HEK293 (cell line): Measurements from ENCODE around the gene KRTAP26-1.

Experiments used
- CTCF ChIA-PET: fragments of 350-600 bp; formaldehyde crosslinking; extraction: SDS; loops from one replicate; lab custom pipeline; 2021; ENCODE audit warnings: antibody characterized with exemption; lab: Yijun Ruan, JAX
- POLR2A ChIA-PET: fragments of 300-600 bp; formaldehyde crosslinking; extraction: SDS; loops from one replicate; lab custom pipeline; 2020; ENCODE audit warnings: antibody characterized with exemption, inconsistent platforms; lab: Yijun Ruan, JAX
- H3K27ac ChIP-seq: fragments of 200-500 bp; sonication (Bioruptor generic); 2 replicates; pipeline ENCODE4 v1.5.1; 2014; ENCODE audit warnings: low read depth, low read length, control low read depth, inconsistent platforms; ENCODE audit errors: extremely low read depth
- H3K36me3 ChIP-seq, 2 experiments: fragments of 200-500 bp in 1 of 2; sonication (Bioruptor generic) in 1 of 2; 1 replicate in 1 of 2; 2 replicates in 1 of 2; pipeline ENCODE4 v1.5.1; 2014 to 2017; ENCODE audit warnings: inconsistent platforms in 2 of 2, low read length in 2 of 2; ENCODE audit not compliant: control insufficient read depth in 2 of 2, insufficient read depth in 1 of 2
- H3K4me1 ChIP-seq: fragments of 200-500 bp; sonication (Bioruptor generic); 2 replicates; pipeline ENCODE4 v1.5.1; 2014; ENCODE audit warnings: mild to moderate bottlenecking, low read length, inconsistent platforms; ENCODE audit not compliant: control insufficient read depth, insufficient read depth
- H3K4me3 ChIP-seq: 2 replicates; pipeline ENCODE4 v1.5.1; 2011; ENCODE audit warnings: low read depth, mild to moderate bottlenecking, control low read depth, low read length, moderate library complexity
- H3K9me3 ChIP-seq: fragments of 200-500 bp; sonication (Bioruptor generic); 2 replicates; pipeline ENCODE4 v1.5.1; 2014; ENCODE audit warnings: low read depth, low read length, inconsistent platforms; ENCODE audit not compliant: control insufficient read depth, insufficient read depth
- KLF9 ChIP-seq: fragments of 450-650 bp; formaldehyde crosslinking; IDR thresholded peaks from 2 replicates; pipeline ENCODE4 v1.5.1; 2016; ENCODE audit warnings: missing biosample characterization, missing genetic modification characterization, low read depth
- MEIS1 ChIP-seq: sonication (generic); formaldehyde crosslinking; IDR thresholded peaks from 2 replicates; pipeline ENCODE4 v1.8.1; 2022; ENCODE audit warnings: missing genetic modification reagents, mild to moderate bottlenecking, borderline replicate concordance
- OSR2 ChIP-seq: fragments of 450-650 bp; formaldehyde crosslinking; IDR thresholded peaks from 2 replicates; pipeline ENCODE4 v1.5.1; 2016; ENCODE audit warnings: missing biosample characterization, missing genetic modification characterization
- PRDM1 ChIP-seq: fragments of 450-650 bp; formaldehyde crosslinking; IDR thresholded peaks from 2 replicates; pipeline ENCODE4; 2016; ENCODE audit warnings: missing biosample characterization, missing genetic modification characterization
- YY1 ChIP-seq: fragments of 450-650 bp; formaldehyde crosslinking; IDR thresholded peaks from 2 replicates; pipeline ENCODE4 v1.5.1; 2018; ENCODE audit warnings: missing biosample characterization, missing genetic modification characterization
- ZBTB11 ChIP-seq: fragments of 450-650 bp; formaldehyde crosslinking; conservative IDR thresholded peaks from 2 replicates; pipeline ENCODE4 v1.5.1; 2016; ENCODE audit warnings: low read depth, missing biosample characterization, missing genetic modification characterization
- ZNF140 ChIP-seq: fragments of 450-650 bp; formaldehyde crosslinking; IDR thresholded peaks from 2 replicates; pipeline ENCODE4 v1.5.1; 2016; ENCODE audit warnings: missing biosample characterization, missing genetic modification characterization
- ZNF239 ChIP-seq: fragments of 450-650 bp; formaldehyde crosslinking; IDR thresholded peaks from 2 replicates; pipeline ENCODE4 v1.5.1; 2016; ENCODE audit warnings: missing biosample characterization, missing genetic modification characterization
- ZNF302 ChIP-seq: fragments of 450-650 bp; formaldehyde crosslinking; IDR thresholded peaks from 2 replicates; pipeline ENCODE4 v1.5.1; 2016; ENCODE audit warnings: missing biosample characterization, missing genetic modification characterization, low read depth
- ZNF362 ChIP-seq: fragments of 450-650 bp; formaldehyde crosslinking; IDR thresholded peaks from 2 replicates; pipeline ENCODE4 v1.5.1; 2016; ENCODE audit warnings: missing biosample characterization, missing genetic modification characterization
- ZNF366 ChIP-seq: fragments of 450-650 bp; formaldehyde crosslinking; conservative IDR thresholded peaks from 2 replicates; pipeline ENCODE4 v1.5.1; 2016; ENCODE audit warnings: missing biosample characterization, missing genetic modification characterization
- ZNF404 ChIP-seq: fragments of 450-650 bp; formaldehyde crosslinking; IDR thresholded peaks from 2 replicates; pipeline ENCODE4 v1.5.1; 2017; ENCODE audit warnings: missing biosample characterization, missing genetic modification characterization
- ZNF521 ChIP-seq: fragments of 450-650 bp; formaldehyde crosslinking; IDR thresholded peaks from 2 replicates; pipeline ENCODE4 v1.5.1; 2017; ENCODE audit warnings: missing biosample characterization, mild to moderate bottlenecking, missing genetic modification characterization
- ZNF529 ChIP-seq: fragments of 450-650 bp; formaldehyde crosslinking; IDR thresholded peaks from 2 replicates; pipeline ENCODE4 v1.5.1; 2017; ENCODE audit warnings: missing genetic modification characterization, missing biosample characterization; ENCODE audit not compliant: insufficient replicate concordance
- ZNF544 ChIP-seq: fragments of 450-650 bp; formaldehyde crosslinking; IDR thresholded peaks from 2 replicates; pipeline ENCODE4 v1.5.0; 2017; ENCODE audit warnings: missing biosample characterization, missing genetic modification characterization
- ZNF549 ChIP-seq: fragments of 450-650 bp; IDR thresholded peaks from 2 replicates; pipeline ENCODE4 v1.5.1; 2018; ENCODE audit warnings: missing biosample characterization, missing genetic modification characterization, mild to moderate bottlenecking, inconsistent platforms, moderate library complexity
- ZNF658 ChIP-seq: fragments of 450-650 bp; formaldehyde crosslinking; IDR thresholded peaks from 2 replicates; pipeline ENCODE4; 2016; ENCODE audit warnings: missing biosample characterization, missing genetic modification characterization
- ZNF747 ChIP-seq: fragments of 450-650 bp; formaldehyde crosslinking; IDR thresholded peaks from 2 replicates; pipeline ENCODE4 v1.5.1; 2016; ENCODE audit warnings: missing biosample characterization, missing genetic modification characterization
- ZNF785 ChIP-seq: fragments of 450-650 bp; formaldehyde crosslinking; IDR thresholded peaks from 2 replicates; pipeline ENCODE4 v1.5.1; 2016; ENCODE audit warnings: missing biosample characterization, missing genetic modification characterization
- TF ChIP-seq, protein P1 (sequence below): fragments of 450-650 bp; formaldehyde crosslinking; IDR thresholded peaks from 2 replicates; pipeline ENCODE4 v1.5.1; 2016; ENCODE audit warnings: missing biosample characterization, missing genetic modification characterization
- TF ChIP-seq, protein P2 (sequence below): fragments of 450-650 bp; formaldehyde crosslinking; IDR thresholded peaks from 2 replicates; pipeline ENCODE4 v1.5.1; 2016; ENCODE audit warnings: missing biosample characterization, missing genetic modification characterization
- TF ChIP-seq, protein P3 (sequence below): fragments of 450-650 bp; formaldehyde crosslinking; IDR thresholded peaks from 2 replicates; pipeline ENCODE4 v1.5.1; 2016; ENCODE audit warnings: missing biosample characterization, missing genetic modification characterization
- TF ChIP-seq, protein P4 (sequence below): IDR thresholded peaks from 2 replicates; pipeline ENCODE4 v1.6.1; 2011; ENCODE audit warnings: mild to moderate bottlenecking, low read depth, low read length, borderline replicate concordance

Gene KRTAP26-1

DNA sequence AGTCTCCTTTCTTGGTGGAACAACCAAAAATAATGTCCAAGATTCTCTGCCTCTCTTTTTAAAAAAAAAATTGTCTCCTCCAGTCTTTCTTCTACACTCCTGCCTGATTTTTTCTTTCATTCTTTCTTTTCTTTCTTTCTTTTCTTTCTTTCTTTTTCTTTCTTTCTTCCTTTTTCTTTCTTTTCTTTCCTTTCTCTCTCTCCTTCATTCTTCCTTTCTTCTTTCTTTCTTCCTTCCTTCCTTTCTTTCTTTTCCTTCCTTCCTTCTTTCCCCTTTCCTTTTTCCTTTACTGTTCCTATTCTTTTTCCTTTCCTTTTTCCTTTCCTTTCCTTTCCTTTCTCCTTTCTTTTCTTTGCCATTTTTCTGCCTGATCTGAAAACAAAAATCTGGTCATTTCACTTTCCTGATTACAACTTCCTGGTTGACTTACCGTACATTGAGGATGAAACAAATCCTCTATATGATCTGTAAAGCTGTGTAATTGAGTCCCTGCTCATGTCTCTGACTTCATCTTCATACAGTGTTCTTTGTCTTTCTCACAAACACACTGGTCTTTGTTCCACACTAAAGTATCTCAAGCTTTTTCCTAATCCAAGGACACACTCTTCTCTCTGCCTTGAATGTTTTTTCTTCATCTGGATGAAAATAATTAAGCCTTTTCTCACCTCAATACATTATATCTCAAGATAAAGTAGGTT, 34.3 kb upstream of the KRTAP26-1 start:
- Histone ChIP-seq H3K27ac (no peak overlapping the region), H3K4me1 (0 out of 2 replicates have a peak, but pooled peaks cover 2% of the 10 kb centered on the region), H3K4me3 (no peak overlapping the region), H3K9me3 (no peaks in the 10 kb centered on the region), H3K36me3 (no peaks in the 10 kb centered on the region)
- ChIA-PET POLR2A (no interaction called here), CTCF (interaction anchor here (0.8 kb wide), 1 partner anchor 1542 kb away, joined by 3 read pairs; no protein-coding TSS in a partner anchor)
- TF ChIP-seq ZNF658 (tag by site-specific recombination): no peak
- TF ChIP-seq ZNF366 (tag by site-specific recombination): peak; percentile 65
- TF ChIP-seq ZNF302 (tag by site-specific recombination): no peak
- TF ChIP-seq MEIS1 (CRISPR knock-in tag): no peak
- peak; percentile 97 for TF ChIP-seq PRDM1 (tag by site-specific recombination)
- no peak for TF ChIP-seq ZNF747 (tag by site-specific recombination)
- TF ChIP-seq ZNF239 (tag by site-specific recombination): no peak
- no peak for TF ChIP-seq ZNF529 (tag by site-specific recombination)
- no peak for TF ChIP-seq ZNF404 (tag by site-specific recombination)
- no peak for TF ChIP-seq ZNF544
- TF ChIP-seq, protein P1, sequence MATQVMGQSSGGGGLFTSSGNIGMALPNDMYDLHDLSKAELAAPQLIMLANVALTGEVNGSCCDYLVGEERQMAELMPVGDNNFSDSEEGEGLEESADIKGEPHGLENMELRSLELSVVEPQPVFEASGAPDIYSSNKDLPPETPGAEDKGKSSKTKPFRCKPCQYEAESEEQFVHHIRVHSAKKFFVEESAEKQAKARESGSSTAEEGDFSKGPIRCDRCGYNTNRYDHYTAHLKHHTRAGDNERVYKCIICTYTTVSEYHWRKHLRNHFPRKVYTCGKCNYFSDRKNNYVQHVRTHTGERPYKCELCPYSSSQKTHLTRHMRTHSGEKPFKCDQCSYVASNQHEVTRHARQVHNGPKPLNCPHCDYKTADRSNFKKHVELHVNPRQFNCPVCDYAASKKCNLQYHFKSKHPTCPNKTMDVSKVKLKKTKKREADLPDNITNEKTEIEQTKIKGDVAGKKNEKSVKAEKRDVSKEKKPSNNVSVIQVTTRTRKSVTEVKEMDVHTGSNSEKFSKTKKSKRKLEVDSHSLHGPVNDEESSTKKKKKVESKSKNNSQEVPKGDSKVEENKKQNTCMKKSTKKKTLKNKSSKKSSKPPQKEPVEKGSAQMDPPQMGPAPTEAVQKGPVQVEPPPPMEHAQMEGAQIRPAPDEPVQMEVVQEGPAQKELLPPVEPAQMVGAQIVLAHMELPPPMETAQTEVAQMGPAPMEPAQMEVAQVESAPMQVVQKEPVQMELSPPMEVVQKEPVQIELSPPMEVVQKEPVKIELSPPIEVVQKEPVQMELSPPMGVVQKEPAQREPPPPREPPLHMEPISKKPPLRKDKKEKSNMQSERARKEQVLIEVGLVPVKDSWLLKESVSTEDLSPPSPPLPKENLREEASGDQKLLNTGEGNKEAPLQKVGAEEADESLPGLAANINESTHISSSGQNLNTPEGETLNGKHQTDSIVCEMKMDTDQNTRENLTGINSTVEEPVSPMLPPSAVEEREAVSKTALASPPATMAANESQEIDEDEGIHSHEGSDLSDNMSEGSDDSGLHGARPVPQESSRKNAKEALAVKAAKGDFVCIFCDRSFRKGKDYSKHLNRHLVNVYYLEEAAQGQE (tag by site-specific recombination): no peak
- no peak for TF ChIP-seq ZNF785
- TF ChIP-seq, protein P2, sequence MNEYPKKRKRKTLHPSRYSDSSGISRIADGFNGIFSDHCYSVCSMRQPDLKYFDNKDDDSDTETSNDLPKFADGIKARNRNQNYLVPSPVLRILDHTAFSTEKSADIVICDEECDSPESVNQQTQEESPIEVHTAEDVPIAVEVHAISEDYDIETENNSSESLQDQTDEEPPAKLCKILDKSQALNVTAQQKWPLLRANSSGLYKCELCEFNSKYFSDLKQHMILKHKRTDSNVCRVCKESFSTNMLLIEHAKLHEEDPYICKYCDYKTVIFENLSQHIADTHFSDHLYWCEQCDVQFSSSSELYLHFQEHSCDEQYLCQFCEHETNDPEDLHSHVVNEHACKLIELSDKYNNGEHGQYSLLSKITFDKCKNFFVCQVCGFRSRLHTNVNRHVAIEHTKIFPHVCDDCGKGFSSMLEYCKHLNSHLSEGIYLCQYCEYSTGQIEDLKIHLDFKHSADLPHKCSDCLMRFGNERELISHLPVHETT: no peak

GRCh38 chr21:30351534-30351933, 31.4 kb upstream of the KRTAP26-1 start:
- Histone ChIP-seq H3K36me3 (no peaks in the 10 kb centered on the region), H3K4me1 (0 out of 2 replicates have a peak, but pooled peaks cover 2% of the 10 kb centered on the region), H3K27ac (no peak overlapping the region), H3K4me3 (no peak overlapping the region), H3K9me3 (no peaks in the 10 kb centered on the region)
- POLR2A ChIA-PET: no interaction called here
- CTCF ChIA-PET: interaction anchor here (1.3 to 1.5 kb wide), 3 partner anchors 11 to 57 kb away, joined by 3 read pairs; no protein-coding TSS in a partner anchor
- TF ChIP-seq ZNF549 (tag by site-specific recombination): no peak
- no peak for TF ChIP-seq KLF9
- TF ChIP-seq ZNF366 (tag by site-specific recombination): no peak
- TF ChIP-seq, protein P3, sequence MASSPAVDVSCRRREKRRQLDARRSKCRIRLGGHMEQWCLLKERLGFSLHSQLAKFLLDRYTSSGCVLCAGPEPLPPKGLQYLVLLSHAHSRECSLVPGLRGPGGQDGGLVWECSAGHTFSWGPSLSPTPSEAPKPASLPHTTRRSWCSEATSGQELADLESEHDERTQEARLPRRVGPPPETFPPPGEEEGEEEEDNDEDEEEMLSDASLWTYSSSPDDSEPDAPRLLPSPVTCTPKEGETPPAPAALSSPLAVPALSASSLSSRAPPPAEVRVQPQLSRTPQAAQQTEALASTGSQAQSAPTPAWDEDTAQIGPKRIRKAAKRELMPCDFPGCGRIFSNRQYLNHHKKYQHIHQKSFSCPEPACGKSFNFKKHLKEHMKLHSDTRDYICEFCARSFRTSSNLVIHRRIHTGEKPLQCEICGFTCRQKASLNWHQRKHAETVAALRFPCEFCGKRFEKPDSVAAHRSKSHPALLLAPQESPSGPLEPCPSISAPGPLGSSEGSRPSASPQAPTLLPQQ (tag by site-specific recombination): no peak
- no peak for TF ChIP-seq ZNF521 (tag by site-specific recombination)
- no peak for TF ChIP-seq ZNF140 (tag by site-specific recombination)
- TF ChIP-seq, protein P4, sequence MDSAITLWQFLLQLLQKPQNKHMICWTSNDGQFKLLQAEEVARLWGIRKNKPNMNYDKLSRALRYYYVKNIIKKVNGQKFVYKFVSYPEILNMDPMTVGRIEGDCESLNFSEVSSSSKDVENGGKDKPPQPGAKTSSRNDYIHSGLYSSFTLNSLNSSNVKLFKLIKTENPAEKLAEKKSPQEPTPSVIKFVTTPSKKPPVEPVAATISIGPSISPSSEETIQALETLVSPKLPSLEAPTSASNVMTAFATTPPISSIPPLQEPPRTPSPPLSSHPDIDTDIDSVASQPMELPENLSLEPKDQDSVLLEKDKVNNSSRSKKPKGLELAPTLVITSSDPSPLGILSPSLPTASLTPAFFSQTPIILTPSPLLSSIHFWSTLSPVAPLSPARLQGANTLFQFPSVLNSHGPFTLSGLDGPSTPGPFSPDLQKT: no peak
- TF ChIP-seq ZBTB11 (tag by site-specific recombination): peak; percentile 38; the same call in 1 of the 2 replicates
- TF ChIP-seq YY1 (tag by site-specific recombination): no peak
- TF ChIP-seq OSR2 (tag by site-specific recombination): no peak
- no peak for TF ChIP-seq ZNF362 (tag by site-specific recombination)
